ENCODE data around the gene OXSM.

The OXSM gene

GRCh38 chr3:25784971-25785370 lies 4.9 kb upstream of the OXSM start:
- H3K79me2 ChIP-seq (ENCODE audit: low read length) = peaks cover 37% of the 10 kb centered on the region
- no peaks in the 10 kb centered on the region for H3K9me3 ChIP-seq (ENCODE audit: insufficient read depth, low read length)
- TF ChIP-seq EZH2phosphoT487 (IDR thresholded peaks at IDR 0.05; ENCODE audit: low read depth) (no peak), CTCF (IDR thresholded peaks at IDR 0.05; ENCODE audit: low read depth, low read length) (no peak)
- peaks cover 34% of the 10 kb centered on the region for H3K4me1 ChIP-seq (ENCODE audit: low read length)
- H3K4me3 ChIP-seq (ENCODE audit: low read length) = no peak overlapping the region
- H3K27ac ChIP-seq (ENCODE audit: low read length) = no peak overlapping the region
- peaks cover 10% of the 10 kb centered on the region for H3K36me3 ChIP-seq (replicated peaks; ENCODE audit: low read depth, low read length)
- H3K4me2 ChIP-seq (ENCODE audit: low read length) = no peak overlapping the region
- no peaks in the 10 kb centered on the region for H3K27me3 ChIP-seq (ENCODE audit: low read depth, low read length)
- peaks cover 23% of the 10 kb centered on the region for H4K20me1 ChIP-seq (ENCODE audit: insufficient read depth, low read length)
- H2AFZ ChIP-seq (ENCODE audit: low read depth, low read length) = no peak overlapping the region
- H3K9ac ChIP-seq (ENCODE audit: low read length) = no peak overlapping the region

GRCh38 chr3:25785826-25786225 lies 4.1 kb upstream of the OXSM start:
- Histone ChIP-seq H2AFZ (ENCODE audit: low read depth, low read length) (no peak overlapping the region), H3K79me2 (ENCODE audit: low read length) (peaks cover 29% of the 10 kb centered on the region), H3K27me3 (ENCODE audit: low read depth, low read length) (no peaks in the 10 kb centered on the region), H3K4me1 (ENCODE audit: low read length) (peaks cover 34% of the 10 kb centered on the region), H3K27ac (ENCODE audit: low read length) (no peak overlapping the region), H3K36me3 (replicated peaks; ENCODE audit: low read depth, low read length) (peaks cover 3% of the 10 kb centered on the region), H4K20me1 (ENCODE audit: insufficient read depth, low read length) (peaks cover 14% of the 10 kb centered on the region), H3K9me3 (ENCODE audit: insufficient read depth, low read length) (no peaks in the 10 kb centered on the region), H3K9ac (ENCODE audit: low read length) (no peak overlapping the region), H3K4me2 (ENCODE audit: low read length) (no peak overlapping the region), H3K4me3 (ENCODE audit: low read length) (no peak overlapping the region)
- TF ChIP-seq CTCF (IDR thresholded peaks at IDR 0.05; ENCODE audit: low read depth, low read length) = no peak
- no peak for TF ChIP-seq EZH2phosphoT487 (IDR thresholded peaks at IDR 0.05; ENCODE audit: low read depth)

GRCh38 chr3:25787689-25788088 lies 2.2 kb upstream of the OXSM start:
- Histone ChIP-seq H3K9me3 (ENCODE audit: insufficient read depth, low read length) (no peaks in the 10 kb centered on the region), H3K9ac (ENCODE audit: low read length) (no peak overlapping the region), H4K20me1 (ENCODE audit: insufficient read depth, low read length) (no peaks in the 10 kb centered on the region), H3K4me3 (ENCODE audit: low read length) (no peak overlapping the region), H3K27me3 (ENCODE audit: low read depth, low read length) (no peaks in the 10 kb centered on the region), H2AFZ (ENCODE audit: low read depth, low read length) (no peak overlapping the region), H3K36me3 (replicated peaks; ENCODE audit: low read depth, low read length) (peaks cover 5% of the 10 kb centered on the region), H3K4me2 (ENCODE audit: low read length) (no peak overlapping the region), H3K27ac (ENCODE audit: low read length) (no peak overlapping the region), H3K79me2 (ENCODE audit: low read length) (peaks cover 18% of the 10 kb centered on the region), H3K4me1 (ENCODE audit: low read length) (peaks cover 23% of the 10 kb centered on the region)
- no peak for TF ChIP-seq EZH2phosphoT487 (IDR thresholded peaks at IDR 0.05; ENCODE audit: low read depth)
- TF ChIP-seq CTCF (IDR thresholded peaks at IDR 0.05; ENCODE audit: low read depth, low read length) = no peak

GRCh38 chr3:25789209-25789595 lies 688 bp upstream of the OXSM start:
- Histone ChIP-seq H3K79me2 (ENCODE audit: low read length) (peaks cover 15% of the 10 kb centered on the region), H3K36me3 (replicated peaks; ENCODE audit: low read depth, low read length) (peaks cover 5% of the 10 kb centered on the region), H2AFZ (ENCODE audit: low read depth, low read length) (peak overlapping the region; percentile 90), H4K20me1 (ENCODE audit: insufficient read depth, low read length) (no peaks in the 10 kb centered on the region), H3K4me3 (ENCODE audit: low read length) (peak overlapping the region; percentile 82), H3K27ac (ENCODE audit: low read length) (peak overlapping the region; percentile 78; the same call in 1 of the 2 replicates), H3K9ac (ENCODE audit: low read length) (peak overlapping the region; percentile 81), H3K27me3 (ENCODE audit: low read depth, low read length) (no peaks in the 10 kb centered on the region), H3K9me3 (ENCODE audit: insufficient read depth, low read length) (no peaks in the 10 kb centered on the region), H3K4me2 (ENCODE audit: low read length) (peak overlapping the region; percentile 73), H3K4me1 (ENCODE audit: low read length) (peaks cover 18% of the 10 kb centered on the region)
- TF ChIP-seq CTCF (IDR thresholded peaks at IDR 0.05; ENCODE audit: low read depth, low read length) = no peak

Measured in OCI-LY3 (cell line).